Measurements from ENCODE around the gene EIF4G3. TPM values are rescaled to one million over a fixed set of nuclear protein-coding genes. Genes with fewer than 3 reads are reported as not detected.

The EIF4G3 gene
- total and polyA plus RNA-seq, 3 experiments from 2014 or later = 13.0 to 51.3 (median 46.8) TPM

GRCh38 chr1:21037091-21037490 lies 139.6 kb downstream of the EIF4G3 start:
- ChIA-PET POLR2A (no interaction called here), CTCF (interaction anchor here (1.4 kb wide), 1 partner anchor 18 kb away, joined by 3 read pairs; no protein-coding TSS in a partner anchor)
- Mint-ChIP-seq H3K9me3 (no peaks in the 10 kb centered on the region), H3K4me1 (peaks cover 0 to 6% (median 2%) of the 10 kb centered on the region in 3 donors), H3K27me3 (no peaks in the 10 kb centered on the region), H3K4me3 (no peak overlapping the region), H3K27ac (peak overlapping the region in 1 of 8 donors; percentile 61), H3K36me3 (peaks cover 0 to 8% (median 0%) of the 10 kb centered on the region in 3 donors)
- DNase-seq = no peak
- H3K9me3 ChIP-seq (ENCODE audit: low read length) = no peaks in the 10 kb centered on the region
- no peak overlapping the region for H3K27ac ChIP-seq (ENCODE audit: low read depth, low read length)
- H3K27me3 ChIP-seq (ENCODE audit: insufficient read depth, low read length, poor library complexity, severe bottlenecking) = no peaks in the 10 kb centered on the region
- no peak overlapping the region for H3K4me3 ChIP-seq (ENCODE audit: low read length)
- H3K36me3 ChIP-seq (ENCODE audit: insufficient read depth, low read length) = no peaks in the 10 kb centered on the region
- no peaks in the 10 kb centered on the region for H3K4me1 ChIP-seq (ENCODE audit: insufficient read depth, low read length)

GRCh38 chr1:21035794-21036193 lies 140.9 kb downstream of the EIF4G3 start:
- Mint-ChIP-seq H3K9me3 (no peaks in the 10 kb centered on the region), H3K4me1 (peaks cover 0 to 6% (median 2%) of the 10 kb centered on the region in 3 donors), H3K27me3 (no peaks in the 10 kb centered on the region), H3K27ac (peak overlapping the region in 1 of 8 donors; percentile 54), H3K4me3 (no peak overlapping the region), H3K36me3 (peaks cover 0 to 4% (median 0%) of the 10 kb centered on the region in 3 donors)
- Histone ChIP-seq H3K4me3 (ENCODE audit: low read length) (no peak overlapping the region), H3K27ac (ENCODE audit: low read depth, low read length) (no peak overlapping the region), H3K4me1 (ENCODE audit: insufficient read depth, low read length) (no peaks in the 10 kb centered on the region), H3K36me3 (ENCODE audit: insufficient read depth, low read length) (no peaks in the 10 kb centered on the region), H3K27me3 (ENCODE audit: insufficient read depth, low read length, poor library complexity, severe bottlenecking) (no peaks in the 10 kb centered on the region), H3K9me3 (ENCODE audit: low read length) (no peaks in the 10 kb centered on the region)
- no peak for DNase-seq
- ChIA-PET POLR2A (no interaction called here), CTCF (no interaction called here)

- CTCF ChIA-PET = no interaction called here
- Histone ChIP-seq H3K9me3 (ENCODE audit: low read length) (no peaks in the 10 kb centered on the region), H3K27ac (ENCODE audit: low read depth, low read length) (no peak overlapping the region), H3K4me1 (ENCODE audit: insufficient read depth, low read length) (no peaks in the 10 kb centered on the region), H3K36me3 (ENCODE audit: insufficient read depth, low read length) (no peaks in the 10 kb centered on the region), H3K4me3 (ENCODE audit: low read length) (no peak overlapping the region), H3K27me3 (ENCODE audit: insufficient read depth, low read length, poor library complexity, severe bottlenecking) (no peaks in the 10 kb centered on the region)
- POLR2A ChIA-PET = no interaction called here
- Mint-ChIP-seq H3K27ac (no peak overlapping the region), H3K4me1 (peaks cover 0 to 6% (median 2%) of the 10 kb centered on the region in 3 donors), H3K27me3 (no peaks in the 10 kb centered on the region), H3K36me3 (peaks cover 0 to 7% (median 0%) of the 10 kb centered on the region in 3 donors), H3K9me3 (no peaks in the 10 kb centered on the region), H3K4me3 (no peak overlapping the region)
- no peak for DNase-seq
These were observed 141.7 kb downstream of the EIF4G3 start for GRCh38 chr1:21034725-21035628.

GRCh38 chr1:21032741-21033140 lies 144.0 kb downstream of the EIF4G3 start:
- H3K4me3 ChIP-seq (ENCODE audit: low read length) = no peak overlapping the region
- H3K9me3 ChIP-seq (ENCODE audit: low read length) = no peaks in the 10 kb centered on the region
- Mint-ChIP-seq H3K4me1 (peaks cover 4 to 5% (median 5%) of the 10 kb centered on the region in 3 donors), H3K36me3 (peaks cover 0 to 8% (median 0%) of the 10 kb centered on the region in 3 donors), H3K4me3 (no peak overlapping the region), H3K9me3 (no peaks in the 10 kb centered on the region), H3K27ac (peak overlapping the region in 3 of 8 donors; percentile 29 to 51 (median 38)), H3K27me3 (no peaks in the 10 kb centered on the region)
- no peak overlapping the region for H3K27ac ChIP-seq (ENCODE audit: low read depth, low read length)
- no peaks in the 10 kb centered on the region for H3K27me3 ChIP-seq (ENCODE audit: insufficient read depth, low read length, poor library complexity, severe bottlenecking)
- CTCF ChIA-PET = no interaction called here
- H3K4me1 ChIP-seq (ENCODE audit: insufficient read depth, low read length) = no peaks in the 10 kb centered on the region
- POLR2A ChIA-PET = no interaction called here
- DNase-seq = no peak
- no peaks in the 10 kb centered on the region for H3K36me3 ChIP-seq (ENCODE audit: insufficient read depth, low read length)

GRCh38 chr1:21030181-21030580 lies 146.5 kb downstream of the EIF4G3 start:
- H3K27ac Mint-ChIP-seq = no peak overlapping the region
- Histone ChIP-seq H3K27me3 (ENCODE audit: insufficient read depth, low read length, poor library complexity, severe bottlenecking) (no peaks in the 10 kb centered on the region), H3K4me3 (ENCODE audit: low read length) (no peak overlapping the region), H3K9me3 (ENCODE audit: low read length) (no peaks in the 10 kb centered on the region), H3K36me3 (ENCODE audit: insufficient read depth, low read length) (no peaks in the 10 kb centered on the region), H3K27ac (ENCODE audit: low read depth, low read length) (no peak overlapping the region), H3K4me1 (ENCODE audit: insufficient read depth, low read length) (no peaks in the 10 kb centered on the region)
- DNase-seq = no peak
- no peak overlapping the region for H3K4me3 Mint-ChIP-seq
- H3K36me3 Mint-ChIP-seq = peaks cover 0 to 4% (median 0%) of the 10 kb centered on the region in 3 donors
- ChIA-PET POLR2A (no interaction called here), CTCF (no interaction called here)
- no peaks in the 10 kb centered on the region for H3K27me3 Mint-ChIP-seq
- H3K4me1 Mint-ChIP-seq = peaks cover 6 to 16% (median 10%) of the 10 kb centered on the region in 3 donors
- H3K9me3 Mint-ChIP-seq = no peaks in the 10 kb centered on the region

GRCh38 chr1:21028520-21029145 lies 148.1 kb downstream of the EIF4G3 start:
- no peaks in the 10 kb centered on the region for H3K36me3 ChIP-seq (ENCODE audit: insufficient read depth, low read length)
- ChIA-PET POLR2A (no interaction called here), CTCF (interaction anchor here (1.0 kb wide), 1 partner anchor 12 kb away, joined by 5 read pairs; no protein-coding TSS in a partner anchor)
- H3K9me3 ChIP-seq (ENCODE audit: low read length) = no peaks in the 10 kb centered on the region
- no peak overlapping the region for H3K4me3 ChIP-seq (ENCODE audit: low read length)
- no peaks in the 10 kb centered on the region for H3K4me1 ChIP-seq (ENCODE audit: insufficient read depth, low read length)
- H3K27me3 Mint-ChIP-seq = no peaks in the 10 kb centered on the region
- no peak for DNase-seq
- peaks cover 0 to 4% (median 0%) of the 10 kb centered on the region in 3 donors for H3K36me3 Mint-ChIP-seq
- no peaks in the 10 kb centered on the region for H3K27me3 ChIP-seq (ENCODE audit: insufficient read depth, low read length, poor library complexity, severe bottlenecking)
- no peaks in the 10 kb centered on the region for H3K9me3 Mint-ChIP-seq
- peaks cover 6 to 21% (median 13%) of the 10 kb centered on the region in 3 donors for H3K4me1 Mint-ChIP-seq
- no peak overlapping the region for H3K27ac ChIP-seq (ENCODE audit: low read depth, low read length)
- no peak overlapping the region for H3K27ac Mint-ChIP-seq
- no peak overlapping the region for H3K4me3 Mint-ChIP-seq

GRCh38 chr1:21027805-21028204 lies 148.9 kb downstream of the EIF4G3 start:
- peak overlapping the region in 3 of 8 donors; percentile 11 to 19 (median 11) for H3K27ac Mint-ChIP-seq
- H3K4me3 Mint-ChIP-seq = no peak overlapping the region
- Histone ChIP-seq H3K4me3 (ENCODE audit: low read length) (no peak overlapping the region), H3K4me1 (ENCODE audit: insufficient read depth, low read length) (no peaks in the 10 kb centered on the region), H3K36me3 (ENCODE audit: insufficient read depth, low read length) (no peaks in the 10 kb centered on the region), H3K9me3 (ENCODE audit: low read length) (no peaks in the 10 kb centered on the region), H3K27me3 (ENCODE audit: insufficient read depth, low read length, poor library complexity, severe bottlenecking) (no peaks in the 10 kb centered on the region), H3K27ac (ENCODE audit: low read depth, low read length) (no peak overlapping the region)
- no peak for DNase-seq
- H3K36me3 Mint-ChIP-seq = peaks cover 0 to 4% (median 0%) of the 10 kb centered on the region in 3 donors
- ChIA-PET POLR2A (no interaction called here), CTCF (no interaction called here)
- H3K27me3 Mint-ChIP-seq = no peaks in the 10 kb centered on the region
- no peaks in the 10 kb centered on the region for H3K9me3 Mint-ChIP-seq
- H3K4me1 Mint-ChIP-seq = peaks cover 7 to 23% (median 15%) of the 10 kb centered on the region in 3 donors

- peaks cover 18 to 40% (median 35%) of the 10 kb centered on the region in 3 donors for H3K4me1 Mint-ChIP-seq
- POLR2A ChIA-PET = no interaction called here
These were observed 151.8 kb downstream of the EIF4G3 start for GRCh38 chr1:21024918-21025317.

More at GRCh38 chr1:21024918-21025317, 151.8 kb downstream of the EIF4G3 start:
- H3K36me3 ChIP-seq (ENCODE audit: insufficient read depth, low read length) = no peaks in the 10 kb centered on the region
- H3K4me1 ChIP-seq (ENCODE audit: insufficient read depth, low read length) = peaks cover 12% of the 10 kb centered on the region
- no peak for DNase-seq
- Mint-ChIP-seq H3K36me3 (peaks cover 0 to 1% (median 0%) of the 10 kb centered on the region in 3 donors), H3K9me3 (no peaks in the 10 kb centered on the region), H3K27me3 (no peaks in the 10 kb centered on the region), H3K27ac (peak overlapping the region in 5 of 8 donors; percentile 2 to 82 (median 17)), H3K4me3 (no peak overlapping the region)
- no peak overlapping the region for H3K4me3 ChIP-seq (ENCODE audit: low read length)
- no peak overlapping the region for H3K27ac ChIP-seq (ENCODE audit: low read depth, low read length)
- no peaks in the 10 kb centered on the region for H3K27me3 ChIP-seq (ENCODE audit: insufficient read depth, low read length, poor library complexity, severe bottlenecking)
- CTCF ChIA-PET = no interaction called here
- H3K9me3 ChIP-seq (ENCODE audit: low read length) = no peaks in the 10 kb centered on the region
